Inflammatory macrophage (primary cell): ENCODE data around the gene SCNN1B.

Experiments used
- DNase-seq, 2 donors: peaks; one replicate each; pipeline ENCODE4 v3.0.0-alpha.2; 2020 to 2022

Gene SCNN1B

DNA sequence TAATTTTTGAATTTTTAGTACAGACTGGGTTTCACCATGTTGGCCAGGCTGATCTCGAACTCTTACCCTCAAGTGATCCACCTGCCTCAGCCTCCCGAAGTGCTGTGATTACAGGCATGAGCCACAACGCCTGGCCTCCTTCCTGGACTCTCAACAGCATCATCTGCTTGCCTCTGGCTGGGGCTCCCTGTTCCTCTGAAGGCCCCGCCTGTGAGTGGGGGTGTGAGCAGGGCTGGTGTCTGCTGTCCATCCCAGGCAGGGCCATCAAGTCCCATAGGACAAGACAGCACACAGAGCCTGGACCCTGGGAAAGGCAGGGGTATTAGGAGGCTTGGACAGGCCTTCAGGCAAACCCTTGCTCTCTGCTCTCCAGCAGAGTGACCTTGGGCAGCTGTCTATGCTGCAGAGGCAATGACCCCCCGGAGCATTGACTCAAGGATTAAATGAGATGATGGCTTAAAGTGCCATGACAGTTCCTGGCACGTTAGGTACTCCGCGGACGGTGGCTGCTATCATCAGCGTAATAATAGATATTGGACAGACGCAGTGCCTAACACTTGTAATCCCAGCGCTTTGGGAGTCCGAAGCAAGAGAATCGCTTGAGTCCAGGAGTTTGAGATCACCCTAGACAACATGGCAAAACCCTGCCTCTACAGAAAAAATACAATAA lies 19.2 kb downstream of the SCNN1B start:
- DNase-seq, result no peak

GRCh38 chr16:23323224-23324030 lies 21.3 kb downstream of the SCNN1B start:
- no peak for DNase-seq

- DNase-seq, result no peak
Observed at GRCh38 chr16:23324727-23325126, 22.6 kb downstream of the SCNN1B start.

GRCh38 chr16:23327836-23328235 lies 25.7 kb downstream of the SCNN1B start:
- DNase-seq, result no peak

DNA sequence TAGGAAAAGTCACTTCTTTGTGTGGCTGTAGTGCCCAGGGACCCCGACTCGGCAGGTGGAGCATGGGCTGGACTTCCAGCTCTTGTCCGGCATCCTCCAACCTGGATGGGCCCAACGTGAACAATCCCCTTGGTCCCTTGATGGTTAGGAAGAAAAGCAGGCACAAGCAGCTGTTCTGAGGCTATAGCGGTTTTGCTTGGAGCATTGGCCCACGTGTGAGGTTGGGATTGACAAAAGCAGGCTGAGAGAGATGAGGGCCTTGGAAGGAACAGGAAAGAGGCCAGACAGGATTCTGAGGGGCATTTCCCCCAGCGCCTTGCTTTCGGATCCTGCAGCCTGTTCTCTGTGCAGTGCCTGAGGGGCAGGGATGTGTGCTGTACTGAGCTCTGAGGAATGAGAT lies 28.1 kb downstream of the SCNN1B start:
- DNase-seq, result no peak

GRCh38 chr16:23330583-23331249 lies 28.6 kb downstream of the SCNN1B start:
- no peak for DNase-seq

GRCh38 chr16:23333034-23333579 lies 31.0 kb downstream of the SCNN1B start:
- DNase-seq, result no peak

DNA sequence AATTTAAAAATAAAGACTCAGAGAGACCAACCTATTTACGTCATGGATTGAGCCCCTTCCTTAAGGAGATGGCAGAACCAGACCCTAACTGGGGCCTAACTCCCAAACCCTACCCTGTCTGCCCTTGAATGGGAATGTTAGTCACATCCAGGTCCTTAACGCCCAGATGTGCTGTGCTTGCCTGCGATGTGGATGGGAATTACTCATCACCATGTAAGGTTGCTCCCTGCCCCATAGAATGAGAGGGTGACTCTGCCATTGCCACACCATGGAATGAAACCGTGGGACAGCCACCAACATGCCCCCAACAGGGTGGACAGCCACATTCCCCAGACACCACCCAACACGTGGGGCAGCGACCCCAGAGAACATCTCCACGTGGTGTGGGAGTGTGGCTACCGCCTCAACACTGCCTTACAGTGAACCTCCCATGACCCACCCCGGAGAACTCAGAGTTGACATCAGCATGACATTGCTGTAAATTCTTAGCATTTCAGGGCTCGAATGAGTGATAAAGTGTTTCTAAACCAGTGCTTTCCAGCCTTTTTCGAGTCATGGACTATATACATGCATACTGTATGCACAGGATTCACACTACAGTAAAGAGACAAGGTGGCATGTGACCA lies 31.8 kb downstream of the SCNN1B start:
- DNase-seq, result no peak

DNA sequence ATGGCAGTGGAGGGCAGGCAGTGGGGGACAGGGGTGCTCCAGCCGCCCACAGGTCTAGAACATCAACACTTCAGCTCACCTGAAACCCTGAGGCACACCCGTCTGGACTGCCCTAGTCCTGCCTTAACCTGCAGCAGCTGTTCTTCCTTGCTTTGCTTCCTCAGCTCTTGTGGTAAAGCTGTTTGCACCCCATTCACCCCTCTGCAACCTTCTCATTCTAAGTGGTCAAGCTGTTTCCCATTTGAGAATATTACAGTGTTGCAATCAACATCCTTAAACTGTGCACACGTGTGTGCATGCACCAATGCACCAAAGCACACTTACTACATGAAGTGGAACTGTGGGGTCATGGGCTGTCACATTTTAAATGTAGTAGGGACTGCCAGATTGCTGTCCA lies 32.4 kb downstream of the SCNN1B start:
- DNase-seq, result no peak

DNA sequence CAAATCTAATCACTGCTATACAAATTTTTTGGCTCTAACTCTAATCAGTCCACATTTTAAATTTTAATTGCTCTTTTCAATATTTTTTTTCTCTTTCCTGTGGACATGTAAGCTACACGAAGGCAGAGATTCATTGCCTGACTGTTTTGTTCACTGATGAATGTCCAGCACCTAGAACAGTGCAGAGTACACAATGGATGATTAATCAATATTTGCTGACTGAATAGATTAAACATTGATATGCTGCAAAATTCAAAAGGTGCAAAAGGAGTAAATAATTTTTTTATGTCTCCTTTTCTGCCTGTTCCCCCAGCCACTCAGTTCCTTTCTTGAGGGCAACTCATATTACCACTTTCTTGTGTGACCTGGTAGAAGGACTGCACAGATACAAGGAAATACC lies 32.8 kb downstream of the SCNN1B start:
- DNase-seq, result no peak

DNA sequence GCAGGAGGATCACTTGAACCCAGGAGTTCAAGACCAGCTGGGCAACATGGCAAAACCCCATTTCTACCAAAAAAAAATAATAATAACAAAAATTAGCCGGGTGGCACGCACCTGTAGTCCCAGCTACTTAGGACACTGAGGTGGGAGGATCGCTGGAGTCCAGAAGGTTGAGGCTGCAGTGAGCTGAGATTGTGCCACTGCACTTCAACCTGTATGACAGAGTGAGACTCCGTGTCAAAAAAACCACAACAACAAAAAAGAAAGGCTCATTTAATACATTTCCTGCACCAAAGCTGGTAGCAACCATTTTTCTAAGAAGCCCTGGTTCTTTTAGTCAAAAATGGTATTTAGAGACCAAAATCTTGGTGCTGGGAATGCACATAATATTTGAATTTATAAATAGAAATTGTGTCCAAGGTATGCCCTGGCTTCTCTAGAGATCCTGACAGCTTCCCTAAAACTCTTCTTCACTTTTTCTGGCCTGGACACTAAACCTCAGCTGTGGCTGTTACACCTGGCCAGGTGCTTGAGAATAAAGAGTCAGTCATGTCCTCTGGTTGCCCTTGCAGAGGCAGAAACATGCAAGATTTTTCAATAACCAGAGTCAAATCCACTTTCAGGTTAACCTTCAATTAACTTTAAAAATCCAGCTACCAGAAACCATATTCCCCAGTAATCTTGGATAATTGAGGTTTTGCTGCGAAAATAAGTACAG lies 35.9 kb downstream of the SCNN1B start:
- DNase-seq, result no peak

GRCh38 chr16:23339787-23340186 lies 37.7 kb downstream of the SCNN1B start:
- no peak for DNase-seq

DNA sequence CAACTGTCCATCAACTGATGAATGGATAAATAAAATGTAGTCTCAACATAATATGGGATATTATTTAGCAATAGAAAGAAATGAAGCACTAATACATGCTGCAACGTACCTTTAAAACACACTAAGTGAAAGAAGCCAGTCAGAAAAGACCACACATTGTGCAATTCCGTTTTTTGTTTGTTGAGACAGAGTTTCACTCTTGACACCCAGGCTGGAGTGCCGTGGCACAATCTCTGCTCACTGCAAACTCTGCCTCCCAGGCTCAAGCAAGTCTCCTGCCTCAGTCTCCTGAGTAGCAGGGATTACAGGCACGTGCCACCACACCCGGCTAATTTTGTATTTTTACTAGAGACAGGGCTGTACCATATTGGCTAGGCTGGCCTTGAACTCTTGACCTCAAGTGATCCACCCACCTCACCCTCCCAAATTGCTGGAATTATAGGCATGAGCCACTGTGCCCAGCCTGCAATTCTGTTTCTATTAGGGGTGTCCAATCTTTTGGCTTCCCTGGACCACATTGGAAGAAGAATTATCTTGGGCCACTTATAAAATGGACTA lies 40.1 kb downstream of the SCNN1B start:
- no peak for DNase-seq

GRCh38 chr16:23343643-23344612 lies 41.8 kb downstream of the SCNN1B start:
- no peak for DNase-seq

DNA sequence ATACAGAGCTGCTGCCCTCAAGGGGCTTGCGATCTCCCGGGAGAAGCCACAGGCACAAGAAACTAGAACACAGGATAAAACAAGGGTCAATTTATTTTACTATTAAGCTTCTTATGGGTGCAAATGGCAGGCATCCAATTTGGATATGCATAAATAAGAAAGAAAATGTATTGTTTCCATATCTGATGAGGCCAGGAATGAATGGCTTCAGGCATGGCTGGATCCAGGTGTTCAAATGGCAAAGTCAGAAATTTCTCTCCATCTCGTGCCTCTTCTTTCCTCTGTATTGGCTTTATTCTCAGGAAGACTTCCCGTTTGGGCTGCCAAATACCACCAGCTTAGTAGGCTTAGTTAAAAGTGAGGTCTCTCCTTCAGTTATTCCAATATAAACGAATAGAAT lies 43.1 kb downstream of the SCNN1B start:
- no peak for DNase-seq

- DNase-seq, result no peak
Observed at GRCh38 chr16:23348579-23349469, 46.7 kb downstream of the SCNN1B start.

GRCh38 chr16:23351360-23351759 lies 49.3 kb downstream of the SCNN1B start:
- DNase-seq, result no peak

- no peak for DNase-seq
Observed at GRCh38 chr16:23353440-23353839, 51.3 kb downstream of the SCNN1B start.

GRCh38 chr16:23354246-23354645 lies 52.1 kb downstream of the SCNN1B start:
- no peak for DNase-seq
